Right lobe of liver (tissue), 4 donors: ENCODE results near the gene TRAF3.

Experiments used
- CTCF ChIP-seq, 4 donors: fragments of 200-600 bp in 3 of 4; fragments of 450-650 bp in 1 of 4; IDR thresholded peaks; one replicate each; pipeline versions ENCODE4 v1.5.1 to v1.8.0; 2016 to 2022; ENCODE audit warnings: antibody characterized with exemption in 4 of 4, mild to moderate bottlenecking in 2 of 4
- POLR2A ChIP-seq: fragments of 450-650 bp; IDR thresholded peaks from one replicate; pipeline ENCODE4 v1.6.1; 2017; ENCODE audit warnings: antibody characterized with exemption, mild to moderate bottlenecking
- donor health status: DM: no; HTN: no; CAD: no.
- donor health status: DM: no; HTN: no; CAD: no.
- donor health status: DM: no; HTN: yes; CAD: no.

- TF ChIP-seq CTCF (IDR thresholded peaks at IDR 0.05) (no peak), POLR2A (no peak)
Measured at GRCh38 chr14:102731101-102731870, 46.0 kb upstream of the TRAF3 start.
